Panc1 (cell line): ENCODE measurements around the gene DBET.
"Not testable (repeated sequence)": the region's sequence is repeated elsewhere in the genome, so short reads cannot be mapped to it uniquely, and the experiment has no call there.

Experiments
- CTCF ChIP-seq: fragments of 450-650 bp; IDR thresholded peaks from 2 replicates; pipeline ENCODE4 v1.5.1; 2017; ENCODE audit warnings: mild to moderate bottlenecking
- REST ChIP-seq, 2 experiments: IDR thresholded peaks; 2 replicates each; pipeline ENCODE4 v1.6.1; 2011 to 2012; ENCODE audit warnings: low read depth in 2 of 2, control low read depth in 1 of 2, low read length in 1 of 2, mild to moderate bottlenecking in 1 of 2, moderate library complexity in 1 of 2; ENCODE audit not compliant: insufficient read depth in 1 of 2
- TCF7L2 ChIP-seq: IDR thresholded peaks from 2 replicates; pipeline ENCODE4 v1.6.1; 2011; ENCODE audit warnings: mild to moderate bottlenecking, low read depth, low read length, inconsistent platforms

GRCh38 chr4:190064342-190064741 is at the start of gene DBET:
- not testable (repeated sequence) for TF ChIP-seq CTCF; REST (IDR thresholded peaks at IDR 0.05; ENCODE audit: insufficient read depth in 1 of 2, low read depth in 2 of 2, low read length in 1 of 2); TCF7L2
